ENCODE data around the gene VSIR. TPM values are rescaled to one million over a fixed set of nuclear protein-coding genes. Genes with fewer than 3 reads are reported as not detected.

Gene VSIR
- total RNA-seq, 2 donors from 2014 or later: 36.1 to 56.0 TPM

DNA sequence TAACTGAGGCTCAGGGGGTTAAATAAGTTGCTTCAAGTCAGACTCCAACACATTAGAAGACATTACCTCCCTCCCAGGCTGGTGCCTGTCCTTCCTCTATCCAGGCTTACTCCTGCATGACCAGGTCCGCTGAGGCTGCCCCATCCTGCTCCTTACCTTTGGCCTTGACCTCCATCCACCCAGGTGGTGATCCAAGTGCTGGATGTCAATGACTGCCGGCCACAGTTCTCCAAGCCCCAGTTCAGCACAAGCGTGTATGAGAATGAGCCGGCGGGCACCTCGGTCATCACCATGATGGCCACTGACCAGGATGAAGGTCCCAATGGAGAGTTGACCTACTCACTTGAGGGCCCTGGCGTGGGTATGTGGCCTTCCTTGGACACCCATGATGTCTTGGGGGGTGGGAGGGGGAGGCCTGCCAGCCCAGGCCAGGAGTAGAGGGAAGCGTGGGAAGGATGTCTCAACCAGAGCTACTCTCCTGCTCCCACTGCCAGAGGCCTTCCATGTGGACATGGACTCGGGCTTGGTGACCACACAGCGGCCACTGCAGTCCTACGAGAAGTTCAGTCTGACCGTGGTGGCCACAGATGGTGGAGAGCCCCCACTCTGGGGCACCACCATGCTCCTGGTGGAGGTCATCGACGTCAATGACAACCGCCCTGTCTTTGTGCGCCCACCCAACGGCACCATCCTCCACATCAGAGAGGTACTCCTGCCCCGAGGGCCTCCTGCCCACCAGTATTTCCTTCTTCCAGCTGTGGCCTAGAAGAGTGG is 29.6 kb upstream of the VSIR start:
- Histone ChIP-seq H3K36me3 (no peaks in the 10 kb centered on the region), H3K27ac (no peak overlapping the region), H3K27me3 (no peaks in the 10 kb centered on the region), H3K4me3 (no peak overlapping the region), H3K4me1 (no peaks in the 10 kb centered on the region), H3K9me3 (no peaks in the 10 kb centered on the region)
- TF ChIP-seq, protein P1, sequence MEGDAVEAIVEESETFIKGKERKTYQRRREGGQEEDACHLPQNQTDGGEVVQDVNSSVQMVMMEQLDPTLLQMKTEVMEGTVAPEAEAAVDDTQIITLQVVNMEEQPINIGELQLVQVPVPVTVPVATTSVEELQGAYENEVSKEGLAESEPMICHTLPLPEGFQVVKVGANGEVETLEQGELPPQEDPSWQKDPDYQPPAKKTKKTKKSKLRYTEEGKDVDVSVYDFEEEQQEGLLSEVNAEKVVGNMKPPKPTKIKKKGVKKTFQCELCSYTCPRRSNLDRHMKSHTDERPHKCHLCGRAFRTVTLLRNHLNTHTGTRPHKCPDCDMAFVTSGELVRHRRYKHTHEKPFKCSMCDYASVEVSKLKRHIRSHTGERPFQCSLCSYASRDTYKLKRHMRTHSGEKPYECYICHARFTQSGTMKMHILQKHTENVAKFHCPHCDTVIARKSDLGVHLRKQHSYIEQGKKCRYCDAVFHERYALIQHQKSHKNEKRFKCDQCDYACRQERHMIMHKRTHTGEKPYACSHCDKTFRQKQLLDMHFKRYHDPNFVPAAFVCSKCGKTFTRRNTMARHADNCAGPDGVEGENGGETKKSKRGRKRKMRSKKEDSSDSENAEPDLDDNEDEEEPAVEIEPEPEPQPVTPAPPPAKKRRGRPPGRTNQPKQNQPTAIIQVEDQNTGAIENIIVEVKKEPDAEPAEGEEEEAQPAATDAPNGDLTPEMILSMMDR (IDR thresholded peaks at IDR 0.05): no peak
- no peak for DNase-seq (ENCODE audit: low spot score)

DNA sequence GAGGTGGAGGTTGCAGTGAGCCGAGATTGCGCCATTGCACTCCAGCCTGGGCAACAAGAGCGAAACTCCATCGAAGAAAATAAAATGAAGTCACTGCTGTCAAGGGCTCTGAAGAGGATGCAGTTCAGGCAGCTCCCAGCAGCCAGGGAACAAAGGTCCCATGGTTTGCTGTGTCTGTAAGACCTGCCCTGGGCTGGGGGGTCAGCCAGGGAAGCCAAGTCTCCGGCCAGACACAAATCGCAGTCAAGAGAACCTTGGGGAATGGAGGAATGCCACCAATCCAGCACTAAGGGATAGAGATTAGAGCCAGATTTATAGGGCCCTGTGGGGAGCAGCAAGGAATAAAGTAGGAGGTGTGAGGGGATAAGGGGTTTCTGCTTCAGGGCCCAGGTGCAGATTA is 28.9 kb upstream of the VSIR start:
- Histone ChIP-seq H3K27ac (no peak overlapping the region), H3K36me3 (no peaks in the 10 kb centered on the region), H3K4me1 (no peaks in the 10 kb centered on the region), H3K27me3 (no peaks in the 10 kb centered on the region), H3K9me3 (no peaks in the 10 kb centered on the region), H3K4me3 (no peak overlapping the region)
- no peak for DNase-seq (ENCODE audit: low spot score)
- TF ChIP-seq, protein P1 (IDR thresholded peaks at IDR 0.05): no peak

DNA sequence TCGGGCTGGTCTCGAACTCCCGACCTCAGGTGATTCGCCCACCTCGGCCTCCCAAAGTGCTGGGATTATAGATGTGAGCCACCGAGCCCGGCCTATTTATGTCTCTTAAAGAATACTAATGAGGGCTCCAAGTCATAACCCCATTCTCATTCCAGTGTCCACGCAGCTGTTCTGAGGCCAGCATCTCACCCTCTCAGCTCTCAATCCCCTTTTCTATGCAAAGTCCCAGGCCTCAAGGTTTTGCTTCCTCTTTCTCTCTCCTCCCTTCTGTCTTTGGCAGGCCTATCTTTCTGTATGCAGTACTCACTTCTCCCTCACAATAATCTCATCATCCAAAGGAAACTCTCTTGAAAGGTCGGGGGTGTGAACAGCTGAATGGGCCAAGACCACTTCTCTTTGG is 28.0 kb upstream of the VSIR start:
- no peak for DNase-seq (ENCODE audit: low spot score)
- Histone ChIP-seq H3K4me1 (no peaks in the 10 kb centered on the region), H3K36me3 (no peaks in the 10 kb centered on the region), H3K9me3 (no peaks in the 10 kb centered on the region), H3K27me3 (no peaks in the 10 kb centered on the region), H3K27ac (no peak overlapping the region), H3K4me3 (no peak overlapping the region)
- TF ChIP-seq, protein P1 (IDR thresholded peaks at IDR 0.05): no peak

DNA sequence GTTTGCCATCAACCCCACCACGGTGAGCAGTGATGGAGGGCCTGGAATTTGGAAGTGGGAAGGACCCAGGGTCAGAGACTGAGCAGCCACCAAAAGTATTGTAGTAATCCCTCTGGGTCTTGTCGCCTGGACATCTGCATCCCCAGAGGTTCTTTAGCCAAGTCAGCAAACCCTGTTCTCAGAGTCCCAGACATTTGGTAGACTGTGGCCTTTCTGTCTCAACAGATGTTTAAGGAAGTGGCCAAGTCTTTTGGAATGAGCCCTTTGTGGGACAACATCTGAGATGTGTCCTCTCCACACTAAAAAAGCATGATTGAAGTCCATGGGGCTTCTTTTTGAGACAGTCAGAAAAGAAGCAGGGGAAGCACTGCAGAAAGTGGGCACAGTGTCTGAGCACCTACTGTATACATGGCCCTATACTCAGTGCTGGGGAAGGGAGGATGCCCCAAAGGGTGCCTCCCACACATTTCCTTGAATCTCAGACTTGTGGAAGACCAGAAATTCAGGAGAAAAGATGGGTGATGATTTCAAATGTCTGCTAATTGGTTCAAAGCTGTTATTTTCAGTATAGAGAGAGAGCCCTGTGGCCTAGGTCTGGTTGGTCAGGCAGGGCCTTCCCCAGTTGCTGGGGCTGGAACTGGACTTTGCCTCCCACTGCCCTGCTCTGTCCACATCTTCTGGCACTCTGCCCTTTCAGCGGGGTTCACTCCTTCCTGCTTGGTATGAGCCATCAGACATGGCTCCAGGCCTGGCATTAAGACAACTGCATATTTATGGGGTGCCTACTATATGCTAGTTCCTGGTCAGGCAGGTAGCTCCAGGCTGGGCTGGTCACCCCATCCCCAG is 26.5 kb upstream of the VSIR start:
- Histone ChIP-seq H3K27ac (no peak overlapping the region), H3K9me3 (no peaks in the 10 kb centered on the region), H3K4me1 (no peaks in the 10 kb centered on the region), H3K27me3 (no peaks in the 10 kb centered on the region), H3K36me3 (no peaks in the 10 kb centered on the region), H3K4me3 (no peak overlapping the region)
- TF ChIP-seq, protein P1 (IDR thresholded peaks at IDR 0.05): no peak
- no peak for DNase-seq (ENCODE audit: low spot score)

DNA sequence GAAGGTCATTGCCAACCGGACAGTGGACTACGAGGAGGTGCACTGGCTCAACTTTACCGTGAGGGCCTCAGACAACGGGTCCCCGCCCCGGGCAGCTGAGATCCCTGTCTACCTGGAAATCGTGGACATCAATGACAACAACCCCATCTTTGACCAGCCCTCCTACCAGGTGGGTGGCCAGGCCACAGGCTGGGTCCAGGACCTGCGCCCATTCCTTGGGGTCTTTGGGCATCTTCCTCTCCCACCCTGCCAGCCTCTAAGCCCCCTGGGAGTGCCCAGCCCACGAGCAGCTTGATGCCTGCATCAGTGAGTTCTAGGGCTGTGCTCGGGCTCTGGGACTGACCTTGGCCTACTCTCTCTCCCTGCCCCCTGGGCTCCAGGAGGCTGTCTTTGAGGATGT is 25.8 kb upstream of the VSIR start:
- H3K27ac ChIP-seq: no peak overlapping the region
- H3K4me3 ChIP-seq: no peak overlapping the region
- H3K4me1 ChIP-seq: no peaks in the 10 kb centered on the region
- no peaks in the 10 kb centered on the region for H3K27me3 ChIP-seq
- TF ChIP-seq, protein P1 (IDR thresholded peaks at IDR 0.05): no peak
- DNase-seq (ENCODE audit: low spot score): no peak
- no peaks in the 10 kb centered on the region for H3K36me3 ChIP-seq
- no peaks in the 10 kb centered on the region for H3K9me3 ChIP-seq

All from right atrium auricular region (tissue), 2 donors.